Upper lobe of right lung (tissue), 1 donor: ENCODE data around the gene PLEKHM1. TPM values are rescaled to one million over a fixed set of nuclear protein-coding genes. Genes with fewer than 3 reads are reported as not detected.
A peak's percentile ranks its signal among the peaks of the same experiment; 100 is the strongest.

Experiments
- ATAC-seq: fragments of 200-7000 bp; cut with Tn5 transposase; one replicate; pipeline ENCODE4 v1.9.1; 2020; ENCODE audit warnings: mild to moderate bottlenecking, moderate library complexity
- DNase-seq: peaks from one replicate; pipeline ENCODE4 v3.0.0-alpha.2; 2020
- H3K27ac ChIP-seq: fragments of 200-600 bp; one replicate; pipeline ENCODE4 v1.8.0; 2022
- H3K27me3 ChIP-seq: fragments of 200-600 bp; one replicate; pipeline ENCODE4 v1.8.0; 2022; ENCODE audit warnings: mild to moderate bottlenecking
- H3K36me3 ChIP-seq: fragments of 200-600 bp; one replicate; pipeline ENCODE4 v1.8.0; 2022
- H3K4me1 ChIP-seq: fragments of 200-600 bp; one replicate; pipeline ENCODE4 v1.8.0; 2022
- H3K4me3 ChIP-seq: fragments of 200-600 bp; one replicate; pipeline ENCODE4 v1.8.0; 2022; ENCODE audit warnings: mild to moderate bottlenecking
- H3K9me3 ChIP-seq: fragments of 200-600 bp; one replicate; pipeline ENCODE4 v1.8.0; 2022
- intact Hi-C: fragments of 100-400 bp; cut with DNase I; formaldehyde crosslinking; loops from one replicate; pipeline ENCODE4 v1.11.0; 2022
- total RNA-seq: library from RNA; stranded (reverse); fragmentation: NEBNext Ultra II Directional; extraction: Animal tissue kit (Norgen Biotek cat#: 25700); gene quantifications from one replicate; pipeline ENCODE4 v1.2.1, GENCODE V29; 2021
- TF ChIP-seq, protein P1 (sequence below): fragments of 200-600 bp; IDR thresholded peaks from one replicate; pipeline ENCODE4 v1.8.0; 2022; ENCODE audit warnings: antibody characterized with exemption
- donor health status: DM: no; HTN: yes; CAD: no; lungs with severe emphysema.

Gene PLEKHM1
- total RNA-seq, 1 donor from 2014 or later: 69.8 TPM

DNA sequence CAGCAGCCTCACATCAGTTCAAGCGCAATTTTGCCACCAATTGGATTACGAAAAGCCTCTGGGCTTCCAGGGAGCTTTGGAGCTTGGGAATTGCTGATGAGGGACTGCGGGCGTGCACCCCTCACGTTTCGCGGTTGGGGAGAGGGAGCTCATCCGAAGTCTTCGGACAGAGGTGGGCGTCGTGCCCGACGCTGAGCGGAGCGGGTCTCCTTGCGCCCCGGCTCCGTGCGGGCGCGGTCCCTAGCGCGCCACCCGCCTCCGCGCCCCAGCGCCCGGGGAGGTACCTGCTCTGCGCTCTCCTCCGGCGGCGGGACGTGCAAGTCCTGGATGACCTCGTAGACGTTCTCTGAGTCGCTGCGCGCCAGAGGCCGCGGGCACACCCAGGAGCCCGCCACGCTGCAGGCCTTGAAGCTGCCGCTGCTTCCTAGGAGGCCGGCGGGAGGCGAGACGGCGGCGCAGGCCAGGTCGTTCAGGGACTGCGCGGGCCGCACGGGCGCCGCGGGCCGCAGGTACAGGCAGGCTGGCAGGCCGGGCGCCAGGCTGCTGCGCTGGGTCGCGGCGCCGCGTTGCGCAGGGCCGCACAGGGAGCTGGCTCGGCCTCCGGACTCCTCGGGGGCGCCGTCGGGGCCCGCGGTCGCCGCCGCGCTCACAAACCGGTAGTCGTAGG lies 61.0 kb downstream of the PLEKHM1 start:
- H3K9me3 ChIP-seq: no peaks in the 10 kb centered on the region
- H3K4me1 ChIP-seq: peaks cover 36% of the 10 kb centered on the region
- ATAC-seq (no peak), DNase-seq (peak; percentile 65)
- no peak overlapping the region for H3K4me3 ChIP-seq
- no peaks in the 10 kb centered on the region for H3K27me3 ChIP-seq
- no peak overlapping the region for H3K27ac ChIP-seq
- H3K36me3 ChIP-seq: no peaks in the 10 kb centered on the region
- intact Hi-C loops: no loop called here
- TF ChIP-seq, protein P1, sequence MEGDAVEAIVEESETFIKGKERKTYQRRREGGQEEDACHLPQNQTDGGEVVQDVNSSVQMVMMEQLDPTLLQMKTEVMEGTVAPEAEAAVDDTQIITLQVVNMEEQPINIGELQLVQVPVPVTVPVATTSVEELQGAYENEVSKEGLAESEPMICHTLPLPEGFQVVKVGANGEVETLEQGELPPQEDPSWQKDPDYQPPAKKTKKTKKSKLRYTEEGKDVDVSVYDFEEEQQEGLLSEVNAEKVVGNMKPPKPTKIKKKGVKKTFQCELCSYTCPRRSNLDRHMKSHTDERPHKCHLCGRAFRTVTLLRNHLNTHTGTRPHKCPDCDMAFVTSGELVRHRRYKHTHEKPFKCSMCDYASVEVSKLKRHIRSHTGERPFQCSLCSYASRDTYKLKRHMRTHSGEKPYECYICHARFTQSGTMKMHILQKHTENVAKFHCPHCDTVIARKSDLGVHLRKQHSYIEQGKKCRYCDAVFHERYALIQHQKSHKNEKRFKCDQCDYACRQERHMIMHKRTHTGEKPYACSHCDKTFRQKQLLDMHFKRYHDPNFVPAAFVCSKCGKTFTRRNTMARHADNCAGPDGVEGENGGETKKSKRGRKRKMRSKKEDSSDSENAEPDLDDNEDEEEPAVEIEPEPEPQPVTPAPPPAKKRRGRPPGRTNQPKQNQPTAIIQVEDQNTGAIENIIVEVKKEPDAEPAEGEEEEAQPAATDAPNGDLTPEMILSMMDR: no peak

DNA sequence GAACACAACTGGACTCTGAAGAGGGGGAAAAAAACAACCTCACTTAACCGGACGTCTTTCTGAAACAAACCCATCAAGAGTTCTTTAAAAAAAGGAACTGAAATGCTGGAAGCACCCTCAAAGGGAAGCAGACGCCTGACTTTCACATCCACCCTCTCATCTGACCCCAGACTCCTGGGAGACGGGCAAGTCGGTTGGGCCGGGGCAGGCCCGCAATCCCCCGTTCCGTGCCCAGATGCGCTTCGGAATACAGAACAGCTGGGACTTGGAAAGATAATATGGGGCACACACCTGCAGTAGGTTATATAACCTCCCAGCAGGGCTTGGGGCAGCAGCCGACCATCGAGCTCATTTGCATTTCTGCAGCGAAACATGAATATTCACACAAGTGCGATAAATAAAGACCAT lies 61.6 kb downstream of the PLEKHM1 start:
- Histone ChIP-seq H3K4me1 (peaks cover 36% of the 10 kb centered on the region), H3K4me3 (no peak overlapping the region), H3K9me3 (no peaks in the 10 kb centered on the region), H3K27me3 (no peaks in the 10 kb centered on the region), H3K36me3 (no peaks in the 10 kb centered on the region), H3K27ac (peak overlapping the region; percentile 38)
- TF ChIP-seq, protein P1: no peak
- DNase-seq: peak; percentile 59
- intact Hi-C loops: no loop called here
- no peak for ATAC-seq

DNA sequence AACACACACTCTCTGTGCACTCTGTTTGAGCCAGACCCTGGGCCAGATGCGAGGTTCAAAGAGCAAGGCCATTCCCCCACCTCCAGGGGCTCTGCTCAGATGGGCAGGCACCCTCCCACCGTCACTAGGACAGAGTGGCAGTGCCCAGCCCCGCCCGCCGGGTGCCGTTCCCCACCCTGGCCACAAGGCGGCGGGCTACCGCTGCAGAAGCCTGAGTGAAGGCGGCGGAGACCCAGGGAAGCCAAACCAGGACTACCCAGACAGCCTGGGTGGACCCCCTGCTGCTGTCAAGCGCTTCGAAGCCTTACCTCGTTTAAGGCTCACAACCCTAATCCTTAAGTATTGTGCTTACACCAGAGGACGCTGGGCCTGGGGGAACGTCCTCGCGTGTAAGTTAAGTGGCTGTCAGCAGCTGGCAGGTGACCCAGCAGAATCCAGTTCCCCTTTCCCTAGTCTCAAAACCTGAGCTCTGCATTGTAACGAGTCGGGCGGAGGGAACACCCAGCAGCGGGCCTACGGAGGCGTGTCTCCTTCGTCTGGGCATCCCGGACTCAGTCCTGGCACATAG lies 62.4 kb downstream of the PLEKHM1 start:
- Histone ChIP-seq H3K4me3 (peak overlapping the region; percentile 2), H3K27ac (peak overlapping the region; percentile 38), H3K4me1 (peaks cover 31% of the 10 kb centered on the region), H3K36me3 (no peaks in the 10 kb centered on the region), H3K9me3 (no peaks in the 10 kb centered on the region), H3K27me3 (no peaks in the 10 kb centered on the region)
- DNase-seq: peak; percentile 88
- ATAC-seq: peak; percentile 62
- TF ChIP-seq, protein P1: peak; percentile 99
- intact Hi-C loops: no loop called here

DNA sequence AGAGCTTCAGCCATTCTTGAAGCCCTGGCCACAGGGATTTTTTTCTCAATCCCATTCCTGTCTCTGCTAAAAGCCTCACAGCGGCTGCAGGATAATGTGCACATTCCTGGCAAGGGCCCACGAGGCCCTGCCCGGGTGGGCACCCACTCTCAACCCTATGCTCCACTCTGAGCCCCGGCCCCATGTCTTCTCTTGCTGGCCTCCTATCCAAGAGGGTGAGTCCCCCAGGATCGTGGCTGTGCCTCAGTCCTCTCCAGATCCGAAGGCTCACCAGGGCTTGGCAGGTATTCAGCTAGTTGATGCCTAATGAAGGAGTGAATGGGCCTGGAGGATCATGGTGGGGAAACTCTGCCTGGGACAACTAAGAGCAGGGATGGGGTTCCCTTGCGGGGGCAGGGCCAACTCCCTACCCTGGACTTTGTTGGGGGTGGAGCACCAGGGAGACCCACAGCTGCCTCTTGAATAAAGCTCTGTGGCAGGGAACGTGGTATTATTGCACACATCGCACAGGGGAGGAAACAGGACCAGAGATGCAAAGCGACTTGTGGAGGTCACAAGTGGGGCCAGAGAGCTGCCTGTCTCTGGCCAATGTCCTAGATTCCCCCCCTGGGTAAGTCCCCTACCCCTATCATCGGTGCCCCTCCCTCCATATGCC lies 63.2 kb downstream of the PLEKHM1 start:
- peaks cover 26% of the 10 kb centered on the region for H3K4me1 ChIP-seq
- H3K9me3 ChIP-seq: no peaks in the 10 kb centered on the region
- H3K4me3 ChIP-seq: no peak overlapping the region
- H3K27me3 ChIP-seq: no peaks in the 10 kb centered on the region
- no peak overlapping the region for H3K27ac ChIP-seq
- ATAC-seq: no peak
- H3K36me3 ChIP-seq: no peaks in the 10 kb centered on the region
- TF ChIP-seq, protein P1: no peak
- DNase-seq: peak; percentile 49
- intact Hi-C loops: no loop called here

DNA sequence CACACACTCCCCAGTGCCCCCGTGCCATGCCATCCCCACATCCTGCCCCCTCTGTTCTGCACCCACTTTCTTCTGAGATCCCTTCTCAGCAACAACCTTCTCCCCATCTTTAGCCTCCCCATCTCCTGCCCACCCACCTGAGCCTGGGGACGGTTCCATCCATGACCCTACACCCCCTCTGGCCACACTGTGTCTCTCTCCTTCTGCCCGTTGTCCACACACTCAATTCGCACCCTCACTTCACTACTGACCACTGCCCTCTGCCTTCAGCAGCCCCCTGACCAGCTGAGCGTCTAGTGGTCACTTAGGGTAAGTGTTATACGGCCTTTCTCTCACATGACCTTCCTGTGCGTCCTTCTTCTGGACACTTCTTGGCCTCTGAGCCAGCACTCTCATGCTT lies 64.0 kb downstream of the PLEKHM1 start:
- no peak for ATAC-seq
- no peak overlapping the region for H3K27ac ChIP-seq
- TF ChIP-seq, protein P1: no peak

More for the DNA sequence above, 64.0 kb downstream of the PLEKHM1 start:
- no peak for DNase-seq
- H3K36me3 ChIP-seq: no peaks in the 10 kb centered on the region
- H3K9me3 ChIP-seq: no peaks in the 10 kb centered on the region
- no peaks in the 10 kb centered on the region for H3K27me3 ChIP-seq
- intact Hi-C loops: no loop called here
- no peak overlapping the region for H3K4me3 ChIP-seq
- H3K4me1 ChIP-seq: peaks cover 26% of the 10 kb centered on the region
